Measurements from ENCODE around the gene MRPL30. TPM values are rescaled to one million over a fixed set of nuclear protein-coding genes. Genes with fewer than 3 reads are reported as not detected.

Gene MRPL30
- total and polyA plus RNA-seq, 2 donors = 27.9 to 39.9 TPM

GRCh38 chr2:99242151-99242550 lies 61.2 kb downstream of the MRPL30 start:
- H3K4me3 ChIP-seq (ENCODE audit: low read length in 2 of 2) = no peak overlapping the region
- WGBS = 97% methylated on average over 6 of the region's 6 CpGs
- no peaks in the 10 kb centered on the region for H3K9me3 ChIP-seq (ENCODE audit: control insufficient read depth in 2 of 2, insufficient read depth in 1 of 2, low read length in 1 of 2)
- H3K36me3 ChIP-seq (ENCODE audit: control insufficient read depth in 2 of 2, insufficient read depth in 2 of 2, low read length in 1 of 2) = no peaks in the 10 kb centered on the region
- no peaks in the 10 kb centered on the region for H3K27me3 ChIP-seq (ENCODE audit: control insufficient read depth in 2 of 2, insufficient read depth in 1 of 2, low read length in 1 of 2)
- no peaks in the 10 kb centered on the region for H3K4me1 ChIP-seq (ENCODE audit: control insufficient read depth in 2 of 2, insufficient read depth in 2 of 2, low read length in 2 of 2)
- no peak overlapping the region for H3K27ac ChIP-seq (ENCODE audit: low read depth in 1 of 2, low read length in 1 of 2)
- DNase-seq (ENCODE audit: low read depth in 6 of 9, low spot score in 9 of 9) = no peak

Other genes starting within 250 kb of the MRPL30 start
- gene CRACDL, start 245.0 kb upstream of the MRPL30 start, total RNA-seq = 1.9 TPM
- 3.6 TPM for gene CRACDL, start 245.0 kb upstream of the MRPL30 start, polyA plus RNA-seq
- 1.8 TPM for gene C2orf15, start 39.5 kb upstream of the MRPL30 start, total RNA-seq
- 2.3 TPM for gene C2orf15, start 39.5 kb upstream of the MRPL30 start, polyA plus RNA-seq
- gene TSGA10, start 26.2 kb upstream of the MRPL30 start, total RNA-seq = 8.9 TPM
- 6.8 TPM for gene TSGA10, start 26.2 kb upstream of the MRPL30 start, polyA plus RNA-seq
- 8.2 TPM for gene LIPT1, start 26.2 kb upstream of the MRPL30 start, total RNA-seq
- gene LIPT1, start 26.2 kb upstream of the MRPL30 start, polyA plus RNA-seq = 20.4 TPM
- 57.3 TPM for gene MITD1, start 126 bp upstream of the MRPL30 start, total RNA-seq
- 96.8 TPM for gene MITD1, start 126 bp upstream of the MRPL30 start, polyA plus RNA-seq
- not detected for gene LYG2, start 74.5 kb downstream of the MRPL30 start, total RNA-seq
- gene LYG2, start 74.5 kb downstream of the MRPL30 start, polyA plus RNA-seq = 0.09 TPM
- gene LYG1, start 120.0 kb downstream of the MRPL30 start, total RNA-seq = 1.8 TPM
- gene LYG1, start 120.0 kb downstream of the MRPL30 start, polyA plus RNA-seq = 21.5 TPM
- gene TXNDC9, start 155.1 kb downstream of the MRPL30 start, total RNA-seq = 59.8 TPM
- 36.8 TPM for gene TXNDC9, start 155.1 kb downstream of the MRPL30 start, polyA plus RNA-seq
- gene EIF5B, start 156.2 kb downstream of the MRPL30 start, total RNA-seq = 13.2 TPM
- gene EIF5B, start 156.2 kb downstream of the MRPL30 start, polyA plus RNA-seq = 26.3 TPM

Measured in thymus (tissue), 11 donors.